ENCODE results near the gene COBL.

DNA sequence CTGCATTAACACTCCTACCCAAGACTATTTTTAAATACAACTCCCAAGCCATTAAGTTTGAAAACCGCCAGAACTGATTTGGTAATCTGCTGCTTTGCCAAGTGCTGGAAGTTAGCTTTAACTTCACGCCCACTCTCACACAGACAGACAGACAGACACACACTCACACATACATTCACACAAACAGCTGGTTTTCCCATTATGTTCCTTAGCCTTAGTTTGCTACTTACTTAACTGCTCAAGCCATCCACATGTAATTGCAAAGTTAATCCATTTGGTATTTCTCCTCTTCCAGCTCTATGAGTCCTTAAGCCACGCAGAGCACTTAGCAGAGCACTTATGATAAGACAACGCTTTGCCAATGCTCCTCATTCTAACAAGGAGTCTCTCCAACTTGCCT is 8.3 kb downstream of the COBL start:
- TF ChIP-seq, protein P1, sequence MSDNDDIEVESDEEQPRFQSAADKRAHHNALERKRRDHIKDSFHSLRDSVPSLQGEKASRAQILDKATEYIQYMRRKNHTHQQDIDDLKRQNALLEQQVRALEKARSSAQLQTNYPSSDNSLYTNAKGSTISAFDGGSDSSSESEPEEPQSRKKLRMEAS (IDR thresholded peaks at IDR 0.05): no peak
- TF ChIP-seq BRCA1 (IDR thresholded peaks at IDR 0.05; ENCODE audit: low read depth, low read length) (no peak), CREB1 (IDR thresholded peaks at IDR 0.05) (no peak), NANOG (IDR thresholded peaks at IDR 0.05; ENCODE audit: insufficient read depth, low read depth, low read length, poor library complexity, severe bottlenecking) (no peak), YY1 (IDR thresholded peaks at IDR 0.05; ENCODE audit: low read depth, low read length) (no peak)
